Neural progenitor cell (in vitro differentiated cells): ENCODE measurements around the gene AQR. TPM values are rescaled to one million over a fixed set of nuclear protein-coding genes. Genes with fewer than 3 reads are reported as not detected.
A peak's percentile ranks its signal among the peaks of the same experiment; 100 is the strongest.

Experiments used
- DNase-seq: peaks from one replicate; pipeline ENCODE4 v3.0.0-alpha.2; 2016; ENCODE audit warnings: low spot score
- H2AFZ ChIP-seq: fragments of 200-600 bp; sonication (generic); replicated peaks from 2 replicates; pipeline ENCODE4 v1.6.1; 2016; ENCODE audit warnings: antibody characterized with exemption
- H3F3A ChIP-seq: fragments of 200-600 bp; sonication (generic); 2 replicates; pipeline ENCODE4 v1.6.1; 2016; ENCODE audit warnings: antibody characterized with exemption, low read depth
- H3K27ac ChIP-seq: fragments of 200-600 bp; sonication (generic); 2 replicates; pipeline ENCODE4 v1.5.1; 2016; ENCODE audit warnings: mild to moderate bottlenecking
- H3K27me3 ChIP-seq: fragments of 200-600 bp; sonication (generic); 2 replicates; pipeline ENCODE4 v1.6.1; 2016; ENCODE audit warnings: mild to moderate bottlenecking, moderate library complexity
- H3K36me3 ChIP-seq: fragments of 200-600 bp; sonication (generic); 2 replicates; pipeline ENCODE4 v1.5.1; 2016
- H3K4me1 ChIP-seq: fragments of 200-600 bp; sonication (generic); 2 replicates; pipeline ENCODE4 v1.6.1; 2016; ENCODE audit warnings: mixed run types
- H3K4me2 ChIP-seq: fragments of 200-600 bp; sonication (generic); 2 replicates; pipeline ENCODE4 v1.6.1; 2016
- H3K4me3 ChIP-seq: fragments of 200-600 bp; sonication (generic); 2 replicates; pipeline ENCODE4 v1.5.1; 2016
- H3K79me2 ChIP-seq: fragments of 200-600 bp; sonication (generic); 2 replicates; pipeline ENCODE4 v1.6.1; 2016; ENCODE audit warnings: low read depth
- H3K9ac ChIP-seq: fragments of 200-600 bp; sonication (generic); 2 replicates; pipeline ENCODE4 v1.6.1; 2016
- H3K9me3 ChIP-seq: fragments of 200-600 bp; sonication (generic); 2 replicates; pipeline ENCODE4 v1.5.1; 2016; ENCODE audit warnings: low read depth
- H4K20me1 ChIP-seq: fragments of 200-600 bp; sonication (generic); 2 replicates; pipeline ENCODE4 v1.6.1; 2016; ENCODE audit warnings: low read depth
- H3K27ac Mint-ChIP-seq: 3 replicates; pipeline ENCODE4 v1.8.0; 2021; ENCODE audit warnings: mixed read lengths
- H3K27me3 Mint-ChIP-seq: 2 replicates; pipeline ENCODE4 v1.8.0; 2022; ENCODE audit warnings: low read depth, mild to moderate bottlenecking, inconsistent platforms, moderate library complexity, mixed read lengths; ENCODE audit not compliant: insufficient read depth
- H3K36me3 Mint-ChIP-seq: 3 replicates; pipeline ENCODE4 v1.8.0; 2021; ENCODE audit warnings: mixed read lengths
- H3K4me1 Mint-ChIP-seq: 3 replicates; pipeline ENCODE4 v1.8.0; 2021; ENCODE audit warnings: mixed read lengths
- H3K4me3 Mint-ChIP-seq: 3 replicates; pipeline ENCODE4 v1.8.0; 2021; ENCODE audit warnings: mild to moderate bottlenecking, moderate library complexity, mixed read lengths
- H3K9me3 Mint-ChIP-seq: 3 replicates; pipeline ENCODE4 v1.8.0; 2020; ENCODE audit warnings: mixed read lengths
- CTCF ChIP-seq: fragments of 200-600 bp; sonication (generic); IDR thresholded peaks from 2 replicates; pipeline ENCODE4 v1.5.1; 2017; ENCODE audit warnings: antibody characterized with exemption, mild to moderate bottlenecking
- EZH2 ChIP-seq: fragments of 200-600 bp; sonication (generic); IDR thresholded peaks from 2 replicates; pipeline ENCODE4 v1.6.1; 2017; ENCODE audit warnings: antibody characterized with exemption, mild to moderate bottlenecking, moderate library complexity
- EZH2phosphoT487 ChIP-seq: fragments of 200-600 bp; sonication (generic); IDR thresholded peaks from 2 replicates; pipeline ENCODE4 v1.6.1; 2017; ENCODE audit warnings: antibody characterized with exemption
- total RNA-seq: library from RNA; depleted of rRNA; stranded (reverse); fragments of >200 nt; gene quantifications from 2 replicates; pipeline ENCODE4 v1.2.3, GENCODE V29; 2015; ENCODE audit warnings: low replicate concordance

AQR gene
- total RNA-seq, 1 donor from 2014 or later: 54.3 TPM

GRCh38 chr15:34896183-34896582 lies 73.4 kb downstream of the AQR start:
- H3K9me3 Mint-ChIP-seq: peaks cover 5% of the 10 kb centered on the region
- Histone ChIP-seq H3K4me3 (no peak overlapping the region), H2AFZ (no peak overlapping the region), H3K4me2 (no peak overlapping the region), H3K36me3 (peaks cover 12% of the 10 kb centered on the region), H3K79me2 (no peaks in the 10 kb centered on the region), H3K9ac (no peak overlapping the region), H3K9me3 (no peaks in the 10 kb centered on the region), H3F3A (no peaks in the 10 kb centered on the region), H4K20me1 (no peaks in the 10 kb centered on the region), H3K27ac (no peak overlapping the region), H3K4me1 (no peaks in the 10 kb centered on the region), H3K27me3 (no peaks in the 10 kb centered on the region)
- no peak overlapping the region for H3K4me3 Mint-ChIP-seq
- peaks cover 49% of the 10 kb centered on the region for H3K36me3 Mint-ChIP-seq
- H3K27ac Mint-ChIP-seq: no peak overlapping the region
- no peaks in the 10 kb centered on the region for H3K4me1 Mint-ChIP-seq
- TF ChIP-seq EZH2phosphoT487 (no peak), CTCF (no peak), EZH2 (no peak)
- peaks cover 2% of the 10 kb centered on the region for H3K27me3 Mint-ChIP-seq
- DNase-seq: no peak

GRCh38 chr15:34893967-34894366 lies 75.6 kb downstream of the AQR start:
- no peaks in the 10 kb centered on the region for H3K27me3 ChIP-seq
- no peaks in the 10 kb centered on the region for H3K9me3 ChIP-seq
- no peak for DNase-seq
- Mint-ChIP-seq H3K9me3 (peaks cover 5% of the 10 kb centered on the region), H3K4me3 (no peak overlapping the region), H3K27me3 (peaks cover 2% of the 10 kb centered on the region), H3K36me3 (peaks cover 55% of the 10 kb centered on the region), H3K27ac (no peak overlapping the region), H3K4me1 (no peaks in the 10 kb centered on the region)
- H4K20me1 ChIP-seq: no peaks in the 10 kb centered on the region
- no peaks in the 10 kb centered on the region for H3K79me2 ChIP-seq
- no peak overlapping the region for H3K27ac ChIP-seq
- no peaks in the 10 kb centered on the region for H3F3A ChIP-seq
- no peak overlapping the region for H3K4me2 ChIP-seq
- peaks cover 16% of the 10 kb centered on the region for H3K36me3 ChIP-seq
- no peak for TF ChIP-seq EZH2
- TF ChIP-seq CTCF: no peak
- no peak for TF ChIP-seq EZH2phosphoT487
- H3K4me1 ChIP-seq: no peaks in the 10 kb centered on the region
- H2AFZ ChIP-seq: no peak overlapping the region
- no peak overlapping the region for H3K4me3 ChIP-seq
- no peak overlapping the region for H3K9ac ChIP-seq

- no peak overlapping the region for H3K4me3 ChIP-seq
- no peak overlapping the region for H3K4me3 Mint-ChIP-seq
- H3K36me3 ChIP-seq: peaks cover 19% of the 10 kb centered on the region
- no peaks in the 10 kb centered on the region for H3K4me1 ChIP-seq
- no peaks in the 10 kb centered on the region for H3K27me3 ChIP-seq
- peak; percentile 23 for DNase-seq
- no peaks in the 10 kb centered on the region for H4K20me1 ChIP-seq
- H3F3A ChIP-seq: no peaks in the 10 kb centered on the region
- no peak overlapping the region for H3K27ac Mint-ChIP-seq
- no peak overlapping the region for H2AFZ ChIP-seq
- no peak overlapping the region for H3K27ac ChIP-seq
- H3K9me3 Mint-ChIP-seq: peaks cover 5% of the 10 kb centered on the region
- no peaks in the 10 kb centered on the region for H3K79me2 ChIP-seq
- no peak for TF ChIP-seq EZH2
- no peak for TF ChIP-seq EZH2phosphoT487
- peaks cover under 1% of the 10 kb centered on the region for H3K27me3 Mint-ChIP-seq
- H3K9me3 ChIP-seq: no peaks in the 10 kb centered on the region
- no peak overlapping the region for H3K4me2 ChIP-seq
- no peak overlapping the region for H3K9ac ChIP-seq
- no peaks in the 10 kb centered on the region for H3K4me1 Mint-ChIP-seq
- H3K36me3 Mint-ChIP-seq: peaks cover 55% of the 10 kb centered on the region
Observed at GRCh38 chr15:34892963-34893591, 76.5 kb downstream of the AQR start.

- Histone ChIP-seq H4K20me1 (no peaks in the 10 kb centered on the region), H3K9ac (no peak overlapping the region), H3K27me3 (no peaks in the 10 kb centered on the region), H3K36me3 (peaks cover 19% of the 10 kb centered on the region), H3K27ac (no peak overlapping the region), H3K4me3 (no peak overlapping the region), H3K4me2 (no peak overlapping the region), H3K4me1 (no peaks in the 10 kb centered on the region), H3K79me2 (no peaks in the 10 kb centered on the region), H3F3A (no peaks in the 10 kb centered on the region), H2AFZ (no peak overlapping the region), H3K9me3 (no peaks in the 10 kb centered on the region)
- no peaks in the 10 kb centered on the region for H3K27me3 Mint-ChIP-seq
- peaks cover 5% of the 10 kb centered on the region for H3K9me3 Mint-ChIP-seq
- no peak overlapping the region for H3K27ac Mint-ChIP-seq
- H3K4me3 Mint-ChIP-seq: no peak overlapping the region
- peaks cover 50% of the 10 kb centered on the region for H3K36me3 Mint-ChIP-seq
- no peak for DNase-seq
- no peaks in the 10 kb centered on the region for H3K4me1 Mint-ChIP-seq
- no peak for TF ChIP-seq EZH2
- no peak for TF ChIP-seq CTCF
- TF ChIP-seq EZH2phosphoT487: no peak
Observed at GRCh38 chr15:34890424-34890823, 79.1 kb downstream of the AQR start.
